ENCODE results near the gene ARL2BP. TPM values are rescaled to one million over a fixed set of nuclear protein-coding genes. Genes with fewer than 3 reads are reported as not detected.

The ARL2BP gene
- total and polyA plus RNA-seq, 9 of the 15 experiments (the other 6 are each of a cell fraction or from before 2014, with no cell fraction given), result 16.7 to 41.8 (median 27.2) TPM

DNA sequence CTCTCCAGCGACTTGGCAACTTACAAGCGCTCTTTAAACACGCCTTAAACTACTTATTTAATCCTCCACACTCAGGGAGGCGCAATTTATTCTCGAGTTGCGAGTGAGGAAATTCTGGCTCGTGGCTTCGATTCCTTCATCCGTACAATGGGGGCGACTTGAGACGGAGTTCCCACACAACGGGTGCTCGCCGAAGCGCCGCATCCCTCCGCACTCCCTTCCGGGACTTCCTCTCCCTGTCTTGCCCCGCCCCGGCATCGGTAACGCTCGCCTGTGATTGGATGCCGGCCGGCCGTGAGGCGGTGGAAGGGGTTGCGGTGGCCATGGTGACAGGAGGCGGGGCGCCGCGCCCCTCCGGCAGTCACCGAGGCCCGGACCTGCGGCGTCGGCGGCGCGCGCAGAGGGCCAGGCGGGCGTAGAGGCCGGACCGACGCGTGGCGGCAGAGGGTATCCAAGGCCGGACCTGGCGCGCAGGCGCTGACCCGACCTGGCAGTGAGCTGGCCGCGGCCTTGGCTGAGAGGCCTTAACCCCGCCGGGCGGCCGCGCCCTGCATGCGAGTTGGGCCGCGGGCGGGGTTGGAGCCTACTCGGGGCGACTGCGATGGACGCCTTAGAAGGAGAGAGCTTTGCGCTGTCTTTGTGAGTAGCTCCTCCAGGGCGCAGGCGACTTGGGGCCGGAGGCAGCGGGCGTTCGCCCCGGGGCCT is at the start of gene ARL2BP (continued):
- TF ChIP-seq ZNF695 (CRISPR knock-in tag; IDR thresholded peaks at IDR 0.05) (no peak), RBM15 (IDR thresholded peaks at IDR 0.05; ENCODE audit: insufficient read depth, low read length) (no peak), ATF1 (CRISPR knock-in tag; IDR thresholded peaks at IDR 0.05) (no peak), ATF1 (tag; IDR thresholded peaks at IDR 0.05) (peak; percentile 85), KAT8 (IDR thresholded peaks at IDR 0.05; ENCODE audit: low read depth) (no peak), WHSC1 (IDR thresholded peaks at IDR 0.05; ENCODE audit: low read length) (no peak), PHB2 (IDR thresholded peaks at IDR 0.05; ENCODE audit: low read depth) (no peak), ZNF408 (CRISPR knock-in tag; IDR thresholded peaks at IDR 0.05; ENCODE audit: low read depth) (no peak), SMARCB1 (IDR thresholded peaks at IDR 0.05; ENCODE audit: insufficient read length, low read depth) (no peak), ZFX (CRISPR knock-in tag; IDR thresholded peaks at IDR 0.05) (peak; percentile 100), TCFL5 (CRISPR knock-in tag; conservative IDR thresholded peaks at IDR 0.05) (no peak), SAFB (IDR thresholded peaks at IDR 0.05; ENCODE audit: borderline replicate concordance, low read depth, low read length) (0 out of 2 replicates have a peak, but pooled peaks have one; percentile 16), NELFE (IDR thresholded peaks at IDR 0.05; ENCODE audit: insufficient read depth, insufficient read length) (no peak), MAFG (tag; conservative IDR thresholded peaks at IDR 0.05) (no peak), RBM39 (optimal IDR thresholded peaks at IDR 0.05; ENCODE audit: low read depth, low read length) (no peak), ZNF778 (CRISPR knock-in tag; IDR thresholded peaks at IDR 0.05) (no peak), CHD2 (IDR thresholded peaks at IDR 0.05; ENCODE audit: low read depth, low read length) (no peak), MAFK (IDR thresholded peaks at IDR 0.05; ENCODE audit: low read length) (no peak), MBD2 (IDR thresholded peaks at IDR 0.05; ENCODE audit: borderline replicate concordance, low read depth) (no peak), ZC3H4 (CRISPR knock-in tag; IDR thresholded peaks at IDR 0.05; ENCODE audit: borderline replicate concordance) (no peak), HDAC1 (IDR thresholded peaks at IDR 0.05) (no peak; a peak in 1 of 4 replicates), SIRT6 (IDR thresholded peaks at IDR 0.05; ENCODE audit: low read depth, low read length) (no peak), NFIC (IDR thresholded peaks at IDR 0.05) (0 out of 2 replicates have a peak, but pooled peaks have one; percentile 4)
- TF ChIP-seq, protein P1, sequence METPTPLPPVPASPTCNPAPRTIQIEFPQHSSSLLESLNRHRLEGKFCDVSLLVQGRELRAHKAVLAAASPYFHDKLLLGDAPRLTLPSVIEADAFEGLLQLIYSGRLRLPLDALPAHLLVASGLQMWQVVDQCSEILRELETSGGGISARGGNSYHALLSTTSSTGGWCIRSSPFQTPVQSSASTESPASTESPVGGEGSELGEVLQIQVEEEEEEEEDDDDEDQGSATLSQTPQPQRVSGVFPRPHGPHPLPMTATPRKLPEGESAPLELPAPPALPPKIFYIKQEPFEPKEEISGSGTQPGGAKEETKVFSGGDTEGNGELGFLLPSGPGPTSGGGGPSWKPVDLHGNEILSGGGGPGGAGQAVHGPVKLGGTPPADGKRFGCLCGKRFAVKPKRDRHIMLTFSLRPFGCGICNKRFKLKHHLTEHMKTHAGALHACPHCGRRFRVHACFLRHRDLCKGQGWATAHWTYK (CRISPR knock-in tag; IDR thresholded peaks at IDR 0.05), result no peak
- TF ChIP-seq, protein P2, sequence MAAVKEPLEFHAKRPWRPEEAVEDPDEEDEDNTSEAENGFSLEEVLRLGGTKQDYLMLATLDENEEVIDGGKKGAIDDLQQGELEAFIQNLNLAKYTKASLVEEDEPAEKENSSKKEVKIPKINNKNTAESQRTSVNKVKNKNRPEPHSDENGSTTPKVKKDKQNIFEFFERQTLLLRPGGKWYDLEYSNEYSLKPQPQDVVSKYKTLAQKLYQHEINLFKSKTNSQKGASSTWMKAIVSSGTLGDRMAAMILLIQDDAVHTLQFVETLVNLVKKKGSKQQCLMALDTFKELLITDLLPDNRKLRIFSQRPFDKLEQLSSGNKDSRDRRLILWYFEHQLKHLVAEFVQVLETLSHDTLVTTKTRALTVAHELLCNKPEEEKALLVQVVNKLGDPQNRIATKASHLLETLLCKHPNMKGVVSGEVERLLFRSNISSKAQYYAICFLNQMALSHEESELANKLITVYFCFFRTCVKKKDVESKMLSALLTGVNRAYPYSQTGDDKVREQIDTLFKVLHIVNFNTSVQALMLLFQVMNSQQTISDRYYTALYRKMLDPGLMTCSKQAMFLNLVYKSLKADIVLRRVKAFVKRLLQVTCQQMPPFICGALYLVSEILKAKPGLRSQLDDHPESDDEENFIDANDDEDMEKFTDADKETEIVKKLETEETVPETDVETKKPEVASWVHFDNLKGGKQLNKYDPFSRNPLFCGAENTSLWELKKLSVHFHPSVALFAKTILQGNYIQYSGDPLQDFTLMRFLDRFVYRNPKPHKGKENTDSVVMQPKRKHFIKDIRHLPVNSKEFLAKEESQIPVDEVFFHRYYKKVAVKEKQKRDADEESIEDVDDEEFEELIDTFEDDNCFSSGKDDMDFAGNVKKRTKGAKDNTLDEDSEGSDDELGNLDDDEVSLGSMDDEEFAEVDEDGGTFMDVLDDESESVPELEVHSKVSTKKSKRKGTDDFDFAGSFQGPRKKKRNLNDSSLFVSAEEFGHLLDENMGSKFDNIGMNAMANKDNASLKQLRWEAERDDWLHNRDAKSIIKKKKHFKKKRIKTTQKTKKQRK (IDR thresholded peaks at IDR 0.05; ENCODE audit: borderline replicate concordance, low read depth, low read length), result no peak
- TF ChIP-seq, protein P3, sequence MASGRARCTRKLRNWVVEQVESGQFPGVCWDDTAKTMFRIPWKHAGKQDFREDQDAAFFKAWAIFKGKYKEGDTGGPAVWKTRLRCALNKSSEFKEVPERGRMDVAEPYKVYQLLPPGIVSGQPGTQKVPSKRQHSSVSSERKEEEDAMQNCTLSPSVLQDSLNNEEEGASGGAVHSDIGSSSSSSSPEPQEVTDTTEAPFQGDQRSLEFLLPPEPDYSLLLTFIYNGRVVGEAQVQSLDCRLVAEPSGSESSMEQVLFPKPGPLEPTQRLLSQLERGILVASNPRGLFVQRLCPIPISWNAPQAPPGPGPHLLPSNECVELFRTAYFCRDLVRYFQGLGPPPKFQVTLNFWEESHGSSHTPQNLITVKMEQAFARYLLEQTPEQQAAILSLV (tag; IDR thresholded peaks at IDR 0.05), result no peak

All from K562 (cell line).